Activated CD8-positive, alpha-beta memory T cell treated with anti-CD3 and anti-CD28 coated beads, Interleukin-2, amount 50 U/mL, for 4 hours (primary cell): ENCODE data around the gene NEMP1.
"Not testable (repeated sequence)": the region's sequence is repeated elsewhere in the genome, so short reads cannot be mapped to it uniquely, and the experiment has no call there.

ENCODE experiments used
- DNase-seq: peaks from one replicate; pipeline ENCODE4 v3.0.0-alpha.2; 2020

The NEMP1 gene

GRCh38 chr12:57078519-57079404 lies at the start of gene NEMP1:
NEMP1 (minus strand) TSS chr12:57078791; CDS start chr12:57078745, 46 bp downstream.
- peak; percentile 89 for DNase-seq

- peak; percentile 80 for DNase-seq
Measured at GRCh38 chr12:57127726-57128518, 49.3 kb upstream of the NEMP1 start, which contains the start of gene LRP1. LRP1 (plus strand) TSS chr12:57128483; CDS start chr12:57128965, 482 bp downstream.

- peak; percentile 81 for DNase-seq
Measured at GRCh38 chr12:57127101-57127725, 48.6 kb upstream of the NEMP1 start.

GRCh38 chr12:57126561-57126960 lies 48.0 kb upstream of the NEMP1 start:
- no peak for DNase-seq

GRCh38 chr12:57126061-57126460 lies 47.5 kb upstream of the NEMP1 start:
- no peak for DNase-seq

- peak; percentile 77 for DNase-seq
Measured at GRCh38 chr12:57124261-57124877, 45.8 kb upstream of the NEMP1 start.

GRCh38 chr12:57123813-57124212 lies 45.2 kb upstream of the NEMP1 start:
- DNase-seq = no peak

GRCh38 chr12:57120718-57121117 lies 42.1 kb upstream of the NEMP1 start:
- not testable (repeated sequence) for DNase-seq

GRCh38 chr12:57119294-57120085 lies 40.9 kb upstream of the NEMP1 start:
- no peak for DNase-seq

- DNase-seq = no peak
Measured at GRCh38 chr12:57118711-57119271, 40.2 kb upstream of the NEMP1 start.

GRCh38 chr12:57116580-57117281 lies 38.1 kb upstream of the NEMP1 start:
- no peak for DNase-seq

- DNase-seq = no peak
Measured at GRCh38 chr12:57112492-57113294, 34.1 kb upstream of the NEMP1 start.

GRCh38 chr12:57111031-57111734 lies 32.6 kb upstream of the NEMP1 start, which contains the start of gene STAT6:
STAT6 (minus strand) TSS chr12:57111362; CDS start chr12:57108278, 3,084 bp downstream.
- peak; percentile 79 for DNase-seq

GRCh38 chr12:57110104-57111030 lies 31.8 kb upstream of the NEMP1 start:
- peak; percentile 77 for DNase-seq

- no peak for DNase-seq
Measured at GRCh38 chr12:57109207-57110103, 30.9 kb upstream of the NEMP1 start.

GRCh38 chr12:57107456-57108155 lies 29.0 kb upstream of the NEMP1 start:
- DNase-seq = no peak
